GM21390 (cell line): ENCODE data around the gene TXNDC5.

Experiments
- ATAC-seq: cut with Tn5 transposase; IDR thresholded peaks from one replicate; pipeline ENCODE4 v1.9.1; 2021; ENCODE audit not compliant: unreplicated experiment

Gene TXNDC5

GRCh38 chr6:7910654-7911344 is at the start of gene TXNDC5:
TXNDC5 (minus strand) TSS chr6:7910788; CDS start chr6:7910776, 12 bp downstream.
- peak; percentile 63 for ATAC-seq

- no peak for ATAC-seq
These were observed 49.6 kb upstream of the TXNDC5 start for GRCh38 chr6:7960141-7960540.

DNA sequence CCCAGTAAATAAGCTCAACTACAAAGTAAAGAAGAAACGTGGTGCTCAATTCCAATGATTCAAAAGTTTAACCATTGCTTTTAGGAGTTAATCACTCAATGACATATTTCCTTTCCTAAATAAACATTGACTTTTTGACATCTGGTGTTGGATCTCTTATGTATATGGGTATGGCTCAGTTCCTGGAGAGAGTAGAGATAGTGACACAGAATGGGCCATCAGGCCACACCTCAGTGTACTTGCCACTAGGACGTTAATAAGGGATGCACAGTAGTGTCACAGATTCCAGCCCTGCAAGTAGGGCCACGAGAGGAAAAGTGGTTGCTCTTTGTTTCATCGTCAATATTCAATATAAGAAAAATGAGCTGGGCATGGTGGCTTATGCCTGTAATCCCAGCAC is 48.9 kb upstream of the TXNDC5 start:
- ATAC-seq: no peak

GRCh38 chr6:7958464-7958863 is 47.9 kb upstream of the TXNDC5 start:
- no peak for ATAC-seq

GRCh38 chr6:7956257-7956656 is 45.7 kb upstream of the TXNDC5 start:
- no peak for ATAC-seq

DNA sequence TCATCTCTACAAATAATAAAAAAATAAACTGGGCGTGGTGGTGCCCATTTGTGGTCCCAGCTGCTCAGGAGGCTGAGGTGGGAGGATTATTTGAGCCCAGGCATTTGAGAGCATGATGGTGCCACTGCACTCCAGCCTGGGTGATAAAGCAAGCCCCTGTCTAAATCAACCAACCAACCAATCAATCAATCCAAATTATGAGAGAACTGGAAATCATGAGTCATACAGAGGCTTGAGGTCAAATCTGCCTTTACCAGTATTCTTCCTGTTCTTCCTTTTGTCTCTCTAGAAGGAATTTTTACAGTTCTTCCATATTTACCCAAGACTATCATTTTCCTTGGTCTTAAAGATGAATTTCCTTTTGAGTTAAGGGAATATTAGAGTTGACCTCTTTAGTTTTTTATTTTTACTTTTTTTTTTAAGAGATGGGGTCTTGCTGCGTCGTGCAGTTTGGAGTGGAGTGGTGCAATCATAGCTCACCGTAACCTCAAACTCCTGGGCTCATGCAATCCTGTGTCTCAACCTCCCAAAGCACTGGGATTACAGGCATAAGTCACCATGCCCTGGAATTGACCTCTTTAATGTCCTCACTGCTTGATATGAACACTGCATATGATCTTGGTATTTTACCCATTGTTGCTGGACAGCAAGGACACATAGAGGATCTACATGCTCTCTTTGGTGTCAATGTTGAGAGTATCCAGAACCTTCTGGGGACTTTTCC is 44.1 kb upstream of the TXNDC5 start:
- no peak for ATAC-seq

- no peak for ATAC-seq
These were observed 43.2 kb upstream of the TXNDC5 start for GRCh38 chr6:7953753-7954152.

DNA sequence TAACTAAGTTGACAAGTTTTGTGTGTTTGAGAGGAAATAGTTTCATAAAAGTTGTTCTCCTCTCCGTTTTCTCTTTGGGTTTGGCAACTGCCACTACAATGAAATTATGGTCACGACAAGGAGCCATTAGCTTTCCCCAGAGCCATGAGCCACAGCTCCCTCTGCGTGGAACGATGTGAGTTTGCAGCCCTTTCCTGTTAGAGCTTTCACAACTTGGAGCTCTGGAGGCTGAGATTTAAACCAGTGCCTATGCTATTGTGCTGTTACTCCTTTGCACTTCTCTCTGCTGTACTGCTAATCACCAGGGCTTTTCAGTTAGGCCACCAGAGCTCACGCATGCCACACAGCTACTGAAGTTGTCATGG is 29.3 kb upstream of the TXNDC5 start:
- peak; percentile 53 for ATAC-seq

GRCh38 chr6:7939184-7939863 is 28.7 kb upstream of the TXNDC5 start:
- ATAC-seq: peak; percentile 59

GRCh38 chr6:7938562-7939183 is 28.1 kb upstream of the TXNDC5 start:
- ATAC-seq: no peak

GRCh38 chr6:7933794-7934193 is 23.2 kb upstream of the TXNDC5 start:
- peak; percentile 97 for ATAC-seq

GRCh38 chr6:7932625-7933024 is 22.0 kb upstream of the TXNDC5 start:
- ATAC-seq: no peak

DNA sequence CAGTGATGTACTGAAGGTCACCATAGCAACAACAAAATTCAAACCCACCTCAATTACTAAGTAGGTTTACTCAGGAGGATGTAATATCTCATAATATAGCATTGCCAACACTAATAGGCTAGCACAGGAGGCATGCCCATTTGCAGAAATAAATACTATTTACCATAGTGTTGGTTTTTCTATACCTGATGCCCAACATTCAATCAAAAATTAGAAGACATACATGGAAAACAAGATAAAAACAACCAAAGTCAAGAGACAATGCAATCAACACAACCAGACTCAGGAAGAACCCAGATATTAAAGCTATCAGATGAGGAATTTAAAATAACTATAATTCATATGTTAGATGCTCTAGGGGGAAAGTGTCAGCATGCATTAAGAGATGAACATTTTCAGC is 14.3 kb upstream of the TXNDC5 start:
- no peak for ATAC-seq

DNA sequence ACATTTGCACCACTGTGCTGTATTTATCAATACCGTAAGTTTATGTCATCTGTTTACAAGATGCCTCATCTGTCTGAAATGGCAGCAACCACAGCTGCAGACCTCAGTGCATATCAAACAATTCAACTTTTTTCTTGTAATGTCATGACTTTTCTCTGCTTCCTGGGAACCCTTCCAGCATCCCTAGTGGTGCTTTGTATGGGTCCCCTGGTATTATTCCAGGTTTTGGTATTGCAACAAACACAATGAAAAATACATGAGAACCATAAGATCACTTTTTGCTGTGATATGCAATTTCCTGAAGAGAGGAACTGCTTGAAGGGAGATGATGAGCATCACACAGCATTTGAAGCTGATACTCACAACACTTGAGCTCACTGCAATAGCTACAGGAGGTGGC is 12.0 kb upstream of the TXNDC5 start:
- no peak for ATAC-seq

GRCh38 chr6:7921632-7922092 is 11.1 kb upstream of the TXNDC5 start:
- ATAC-seq: no peak

DNA sequence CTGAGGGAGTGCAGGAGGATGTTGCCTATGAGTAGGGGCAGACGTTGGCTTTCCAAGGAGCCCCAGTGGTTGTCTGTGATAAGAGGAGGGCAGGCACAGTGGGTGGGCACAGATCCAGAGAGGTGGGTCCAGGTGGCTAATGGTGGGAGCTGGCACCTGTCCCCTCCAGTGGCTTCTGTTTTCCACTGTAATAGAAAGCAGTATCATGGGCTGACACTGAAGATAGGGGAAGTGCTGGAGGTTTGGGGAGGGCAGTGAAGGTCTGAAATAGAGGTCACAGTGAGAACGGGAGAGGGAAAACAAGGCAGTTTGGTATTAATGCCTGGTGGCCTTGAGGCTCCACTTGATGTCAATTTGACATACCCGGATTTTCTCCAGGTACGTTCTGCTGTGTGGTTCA is 10.5 kb upstream of the TXNDC5 start:
- no peak for ATAC-seq

DNA sequence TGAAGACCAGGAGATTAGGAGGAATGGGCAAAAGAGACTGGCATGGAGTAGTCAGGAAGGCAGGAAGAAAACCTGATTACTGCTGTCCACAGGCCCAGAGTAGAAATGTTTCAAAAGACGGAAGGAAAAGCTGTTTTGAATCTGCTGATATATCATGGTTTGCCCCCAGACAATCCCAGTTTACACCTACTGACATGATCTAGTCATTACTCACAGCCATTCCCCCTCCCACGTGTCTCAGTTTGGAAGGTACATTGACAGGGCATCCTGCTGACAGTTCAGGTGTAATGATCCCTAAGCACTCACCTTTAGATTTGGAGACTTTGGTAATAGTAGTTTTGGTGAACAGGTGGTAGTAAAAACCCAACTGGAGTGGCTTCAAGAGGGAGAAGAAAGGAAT is 9.8 kb upstream of the TXNDC5 start:
- no peak for ATAC-seq

- ATAC-seq: no peak
These were observed 9.3 kb upstream of the TXNDC5 start for GRCh38 chr6:7919871-7920270.

DNA sequence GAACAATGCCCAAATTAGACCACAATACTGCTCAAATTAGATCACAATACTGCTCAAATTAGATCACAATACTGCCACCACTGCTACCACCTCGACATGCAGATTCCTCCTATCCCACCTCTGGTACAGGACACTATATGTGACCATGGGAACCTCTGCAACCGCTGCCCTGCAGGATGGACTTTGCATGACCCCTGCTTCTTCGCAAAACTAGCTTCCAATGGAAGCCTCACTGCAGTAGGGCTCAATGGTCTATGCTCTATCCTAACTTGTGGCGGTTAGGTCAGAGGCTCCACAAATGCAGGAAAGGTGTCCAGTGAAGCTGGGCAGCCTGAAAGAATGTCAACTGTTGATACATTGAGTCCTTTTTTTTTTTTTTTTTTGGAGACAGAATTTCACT is 7.8 kb upstream of the TXNDC5 start:
- ATAC-seq: no peak

GRCh38 chr6:7917729-7918128 is 7.1 kb upstream of the TXNDC5 start:
- ATAC-seq: no peak

DNA sequence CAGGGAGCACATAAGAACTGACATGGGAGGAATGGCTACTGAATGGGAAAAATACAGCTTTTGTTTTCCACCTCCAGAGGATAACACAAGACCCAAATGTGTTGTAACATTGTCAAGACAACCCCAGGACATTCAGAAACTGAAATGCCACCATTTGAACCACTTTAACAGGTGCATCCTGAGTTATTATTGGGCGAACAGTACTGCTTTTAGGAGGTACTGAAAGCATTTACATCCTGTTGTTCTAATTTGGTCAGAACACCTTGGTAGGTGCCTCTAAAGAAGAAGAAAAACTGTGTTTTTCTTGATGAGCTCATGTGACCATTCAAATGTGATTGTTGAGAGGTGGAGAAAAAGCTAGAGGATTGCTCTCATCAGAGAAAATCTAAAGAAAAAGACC is 6.4 kb upstream of the TXNDC5 start:
- ATAC-seq: peak; percentile 90
